Caco-2 (cell line): Measurements from ENCODE around the gene ZNF638. TPM values are rescaled to one million over a fixed set of nuclear protein-coding genes. Genes with fewer than 3 reads are reported as not detected.
A peak's percentile ranks its signal among the peaks of the same experiment; 100 is the strongest.

ENCODE experiments used
- BruUV-seq: library from RNA; stranded (reverse); fragments of 400-500 nt; replicated peaks from 2 replicates; lab custom pipeline; 2021; lab: Mats Ljungman, UMichigan
- CTCF ChIA-PET: fragments of 300-600 bp; sonication (Branson Sonifier 250); formaldehyde crosslinking; loops from one replicate; lab custom pipeline; 2022; ENCODE audit warnings: antibody characterized with exemption; lab: Charles Lee
- POLR2A ChIA-PET: fragments of 300-600 bp; sonication (Branson Sonifier 250); formaldehyde crosslinking; loops from one replicate; lab custom pipeline; 2022; ENCODE audit warnings: antibody characterized with exemption; lab: Charles Lee
- DNase-seq, 2 experiments: peaks; one replicate each; pipeline versions ENCODE4 v3.0.0 to v3.0.0-alpha.2; 2020 to 2022
- H3K27me3 ChIP-seq: replicated peaks from 2 replicates; pipeline ENCODE4 v1.6.0; 2011; ENCODE audit warnings: low read length; ENCODE audit not compliant: control insufficient read depth, insufficient read depth
- H3K36me3 ChIP-seq: 2 replicates; pipeline ENCODE4 v1.5.1; 2011; ENCODE audit warnings: low read length; ENCODE audit not compliant: control insufficient read depth, insufficient read depth
- H3K4me1 ChIP-seq: fragments of 250-450 bp; sonication (Bioruptor Pico); 2 replicates; pipeline ENCODE4 v1.5.1; 2020; ENCODE audit warnings: mild to moderate bottlenecking
- H3K4me3 ChIP-seq: 2 replicates; pipeline ENCODE4 v1.5.1; 2011; ENCODE audit warnings: low read depth, mild to moderate bottlenecking, control low read depth, low read length
- H3K9me3 ChIP-seq: fragments of 250-450 bp; sonication (Bioruptor Pico); 2 replicates; pipeline ENCODE4 v1.5.1; 2020; ENCODE audit warnings: mild to moderate bottlenecking, moderate library complexity
- H3K27ac Mint-ChIP-seq: one replicate; pipeline ENCODE4 v1.8.0; 2022; ENCODE audit warnings: mixed read lengths; ENCODE audit not compliant: unreplicated experiment
- H3K27me3 Mint-ChIP-seq: one replicate; pipeline ENCODE4 v1.8.0; 2022; ENCODE audit warnings: mixed read lengths; ENCODE audit not compliant: insufficient read depth, unreplicated experiment
- H3K36me3 Mint-ChIP-seq: one replicate; pipeline ENCODE4 v1.8.0; 2022; ENCODE audit warnings: mild to moderate bottlenecking, mixed read lengths; ENCODE audit not compliant: insufficient read depth, unreplicated experiment
- H3K4me1 Mint-ChIP-seq: one replicate; pipeline ENCODE4 v1.8.0; 2022; ENCODE audit warnings: low read depth, mixed read lengths; ENCODE audit not compliant: unreplicated experiment
- H3K4me3 Mint-ChIP-seq: one replicate; pipeline ENCODE4 v1.8.0; 2022; ENCODE audit warnings: mild to moderate bottlenecking, moderate library complexity, mixed read lengths; ENCODE audit not compliant: unreplicated experiment
- H3K9me3 Mint-ChIP-seq: one replicate; pipeline ENCODE4 v1.8.0; 2022; ENCODE audit warnings: mixed read lengths; ENCODE audit not compliant: unreplicated experiment
- intact Hi-C: fragments of 100-400 bp; cut with micrococcal nuclease; formaldehyde crosslinking; loops from one replicate; pipeline ENCODE4 v1.10.0; 2022; ENCODE audit not compliant: unreplicated experiment
- total RNA-seq: library from RNA; stranded (reverse); gene quantifications from 2 replicates; pipeline ENCODE4 v1.2.3, GENCODE V29; 2022
- TF ChIP-seq, protein P1 (sequence below), 2 experiments: fragments of 200-600 bp in 1 of 2; IDR thresholded peaks; 1 replicate in 1 of 2; 2 replicates in 1 of 2; pipeline versions ENCODE4 v1.5.1 to v1.8.0; 2011 to 2022; ENCODE audit warnings: antibody characterized with exemption in 1 of 2, control low read depth in 1 of 2, inconsistent platforms in 1 of 2, low read depth in 1 of 2, low read length in 1 of 2, mild to moderate bottlenecking in 1 of 2, moderate library complexity in 1 of 2; ENCODE audit not compliant: insufficient read depth in 1 of 2, severe bottlenecking in 1 of 2, unreplicated experiment in 1 of 2

Gene ZNF638
- total RNA-seq, 1 experiment from 2014 or later: 133 TPM

DNA sequence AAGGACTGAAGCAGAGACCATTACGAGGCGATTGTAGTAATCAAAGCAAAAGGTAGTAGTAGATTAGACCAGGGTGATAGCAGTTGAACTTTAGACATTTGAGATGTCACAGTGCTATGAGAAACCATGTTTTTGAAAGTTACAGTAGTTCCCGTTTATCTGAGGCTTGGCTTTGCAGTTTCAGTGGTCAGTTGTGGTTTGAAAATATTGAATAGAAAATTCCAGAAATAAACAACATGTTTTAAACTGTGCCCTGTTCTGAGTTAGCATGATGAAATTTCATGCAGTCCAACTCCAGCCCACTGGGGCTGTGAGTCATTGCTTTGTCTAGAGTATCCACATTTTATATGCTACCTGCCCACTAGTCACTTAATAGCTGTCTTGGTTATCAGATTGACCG, 47.5 kb downstream of the ZNF638 start:
- no peaks in the 10 kb centered on the region for H3K27me3 Mint-ChIP-seq
- Histone ChIP-seq H3K27me3 (no peaks in the 10 kb centered on the region), H3K4me1 (peaks cover 35% of the 10 kb centered on the region), H3K9me3 (no peaks in the 10 kb centered on the region), H3K4me3 (no peak overlapping the region), H3K36me3 (no peaks in the 10 kb centered on the region; the same call in none of the 2 replicates)
- no peak for DNase-seq
- POLR2A ChIA-PET: no interaction called here
- H3K27ac Mint-ChIP-seq: peak overlapping the region; percentile 64
- no TSS peak for BruUV-seq
- intact Hi-C loops: loop anchor here (1.0 kb wide), 1 partner anchor 16 kb away; no protein-coding TSS in a partner anchor
- peaks cover 82% of the 10 kb centered on the region for H3K36me3 Mint-ChIP-seq
- peaks cover 33% of the 10 kb centered on the region for H3K4me1 Mint-ChIP-seq
- CTCF ChIA-PET: interaction anchor here (0.6 to 1.0 kb wide), 2 partner anchors 47 to 134 kb away, joined by 3 to 6 read pairs; partner anchors contain the start of gene ZNF638
- TF ChIP-seq, protein P1, sequence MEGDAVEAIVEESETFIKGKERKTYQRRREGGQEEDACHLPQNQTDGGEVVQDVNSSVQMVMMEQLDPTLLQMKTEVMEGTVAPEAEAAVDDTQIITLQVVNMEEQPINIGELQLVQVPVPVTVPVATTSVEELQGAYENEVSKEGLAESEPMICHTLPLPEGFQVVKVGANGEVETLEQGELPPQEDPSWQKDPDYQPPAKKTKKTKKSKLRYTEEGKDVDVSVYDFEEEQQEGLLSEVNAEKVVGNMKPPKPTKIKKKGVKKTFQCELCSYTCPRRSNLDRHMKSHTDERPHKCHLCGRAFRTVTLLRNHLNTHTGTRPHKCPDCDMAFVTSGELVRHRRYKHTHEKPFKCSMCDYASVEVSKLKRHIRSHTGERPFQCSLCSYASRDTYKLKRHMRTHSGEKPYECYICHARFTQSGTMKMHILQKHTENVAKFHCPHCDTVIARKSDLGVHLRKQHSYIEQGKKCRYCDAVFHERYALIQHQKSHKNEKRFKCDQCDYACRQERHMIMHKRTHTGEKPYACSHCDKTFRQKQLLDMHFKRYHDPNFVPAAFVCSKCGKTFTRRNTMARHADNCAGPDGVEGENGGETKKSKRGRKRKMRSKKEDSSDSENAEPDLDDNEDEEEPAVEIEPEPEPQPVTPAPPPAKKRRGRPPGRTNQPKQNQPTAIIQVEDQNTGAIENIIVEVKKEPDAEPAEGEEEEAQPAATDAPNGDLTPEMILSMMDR (IDR thresholded peaks at IDR 0.05; ENCODE audit: insufficient read depth in 1 of 2, low read depth in 1 of 2, low read length in 1 of 2, severe bottlenecking in 1 of 2, unreplicated experiment in 1 of 2): peak in 1 of 2 experiments; percentile 7
- no peaks in the 10 kb centered on the region for H3K9me3 Mint-ChIP-seq
- no peak overlapping the region for H3K4me3 Mint-ChIP-seq

DNA sequence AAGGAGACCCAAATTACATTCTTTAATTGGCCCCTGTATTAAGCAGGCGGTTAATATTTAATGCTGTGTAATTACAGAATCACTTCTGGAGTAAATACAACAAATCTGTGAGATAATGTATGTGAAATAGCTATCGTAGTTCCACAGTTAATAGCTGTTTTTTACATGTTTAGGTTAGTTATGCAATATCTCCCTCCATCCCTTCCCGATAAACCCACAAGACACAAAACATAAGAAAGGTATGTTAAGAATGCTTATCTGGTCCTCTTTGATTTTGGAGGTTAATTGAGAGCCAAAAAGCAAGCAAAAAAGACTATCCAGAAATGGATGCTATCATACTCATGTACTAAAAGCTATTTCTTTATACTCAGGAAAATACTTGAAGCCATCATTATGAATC, 49.1 kb downstream of the ZNF638 start:
- no peak overlapping the region for H3K4me3 Mint-ChIP-seq
- no peak for DNase-seq
- intact Hi-C loops: no loop called here
- CTCF ChIA-PET: interaction anchor here (1.4 kb wide), 1 partner anchor 81 kb away, joined by 3 read pairs; no protein-coding TSS in a partner anchor
- Histone ChIP-seq H3K27me3 (no peaks in the 10 kb centered on the region), H3K36me3 (peaks cover 3% of the 10 kb centered on the region; the same call in 1 of the 2 replicates), H3K9me3 (0 out of 2 replicates have a peak, but pooled peaks cover 4% of the 10 kb centered on the region), H3K4me1 (peaks cover 38% of the 10 kb centered on the region), H3K4me3 (no peak overlapping the region)
- H3K27ac Mint-ChIP-seq: no peak overlapping the region
- peaks cover 87% of the 10 kb centered on the region for H3K36me3 Mint-ChIP-seq
- TF ChIP-seq, protein P1 (IDR thresholded peaks at IDR 0.05; ENCODE audit: insufficient read depth in 1 of 2, low read depth in 1 of 2, low read length in 1 of 2, severe bottlenecking in 1 of 2, unreplicated experiment in 1 of 2): no peak
- POLR2A ChIA-PET: no interaction called here
- BruUV-seq: no TSS peak
- H3K27me3 Mint-ChIP-seq: no peaks in the 10 kb centered on the region
- H3K4me1 Mint-ChIP-seq: peaks cover 36% of the 10 kb centered on the region
- no peaks in the 10 kb centered on the region for H3K9me3 Mint-ChIP-seq

DNA sequence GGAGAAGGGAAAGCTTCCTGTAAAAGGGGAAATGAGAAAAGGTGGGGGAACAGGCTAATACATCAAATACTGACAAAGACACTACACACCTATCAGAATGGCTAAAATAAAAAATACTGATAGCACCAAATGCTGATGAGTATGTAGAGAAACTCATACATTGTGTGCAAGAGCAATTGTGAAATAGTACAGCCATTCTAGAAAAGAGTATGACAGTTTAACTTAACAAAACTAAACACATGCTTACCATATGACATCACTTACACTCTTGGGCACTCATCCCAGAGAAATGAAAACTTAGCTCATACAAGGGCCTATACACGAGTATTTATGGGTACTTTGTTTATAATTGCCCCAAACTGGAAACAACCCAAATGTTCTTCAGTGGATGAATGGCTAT, 53.4 kb downstream of the ZNF638 start:
- H3K4me1 Mint-ChIP-seq: peaks cover 9% of the 10 kb centered on the region
- Histone ChIP-seq H3K27me3 (no peaks in the 10 kb centered on the region), H3K4me3 (no peak overlapping the region), H3K4me1 (peaks cover 22% of the 10 kb centered on the region), H3K9me3 (peaks cover 9% of the 10 kb centered on the region), H3K36me3 (peaks cover 15% of the 10 kb centered on the region)
- CTCF ChIA-PET: no interaction called here
- POLR2A ChIA-PET: no interaction called here
- H3K27me3 Mint-ChIP-seq: no peaks in the 10 kb centered on the region
- peaks cover 93% of the 10 kb centered on the region for H3K36me3 Mint-ChIP-seq
- BruUV-seq: no TSS peak
- intact Hi-C loops: no loop called here
- H3K27ac Mint-ChIP-seq: no peak overlapping the region
- no peak overlapping the region for H3K4me3 Mint-ChIP-seq
- TF ChIP-seq, protein P1 (IDR thresholded peaks at IDR 0.05; ENCODE audit: insufficient read depth in 1 of 2, low read depth in 1 of 2, low read length in 1 of 2, severe bottlenecking in 1 of 2, unreplicated experiment in 1 of 2): no peak
- H3K9me3 Mint-ChIP-seq: peaks cover 8% of the 10 kb centered on the region
- DNase-seq: no peak
